ENCODE measurements around the gene GMDS. TPM values are rescaled to one million over a fixed set of nuclear protein-coding genes. Genes with fewer than 3 reads are reported as not detected.

The GMDS gene
- total RNA-seq, 2 experiments from 2014 or later, result 36.6 to 42.8 TPM

DNA sequence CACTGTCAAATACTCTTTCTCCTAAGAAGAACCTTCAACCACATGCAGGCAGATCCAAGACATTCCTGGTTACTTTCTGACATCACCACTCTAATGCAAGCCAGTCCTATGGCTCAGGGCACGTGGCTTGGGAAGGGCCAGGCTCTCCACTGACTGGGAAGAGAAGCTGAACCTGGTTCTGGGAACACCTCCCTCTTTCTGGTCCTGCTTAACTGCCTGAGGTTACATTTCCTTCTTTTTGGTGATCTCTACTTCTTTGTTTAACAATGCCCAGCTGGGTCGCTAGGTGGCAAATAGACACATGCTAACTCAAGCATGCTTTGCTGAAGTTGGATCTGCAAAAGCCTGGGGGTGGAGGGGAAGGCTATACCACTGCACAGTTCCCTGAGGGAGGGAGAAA lies 249.8 kb downstream of the GMDS start:
- ChIA-PET CTCF (interaction anchor here (0.6 to 0.8 kb wide), 2 partner anchors 10 to 262 kb away, joined by 3 read pairs; no protein-coding TSS in a partner anchor), POLR2A (no interaction called here)
- no peak for TF ChIP-seq CTCF (IDR thresholded peaks at IDR 0.05)
- H3K4me3 Mint-ChIP-seq, result no peak overlapping the region
- peaks cover 12% of the 10 kb centered on the region for H3K4me1 Mint-ChIP-seq (ENCODE audit: low read depth)
- peaks cover 13% of the 10 kb centered on the region for H3K36me3 Mint-ChIP-seq (ENCODE audit: low read depth)
- DNase-seq (no peak), ATAC-seq (no peak)
- intact Hi-C loops (cut with micrococcal nuclease), result no loop called here
- peaks cover 3% of the 10 kb centered on the region for H3K9me3 Mint-ChIP-seq
- no peak overlapping the region for H3K27ac Mint-ChIP-seq
- no peaks in the 10 kb centered on the region for H3K27me3 Mint-ChIP-seq

DNA sequence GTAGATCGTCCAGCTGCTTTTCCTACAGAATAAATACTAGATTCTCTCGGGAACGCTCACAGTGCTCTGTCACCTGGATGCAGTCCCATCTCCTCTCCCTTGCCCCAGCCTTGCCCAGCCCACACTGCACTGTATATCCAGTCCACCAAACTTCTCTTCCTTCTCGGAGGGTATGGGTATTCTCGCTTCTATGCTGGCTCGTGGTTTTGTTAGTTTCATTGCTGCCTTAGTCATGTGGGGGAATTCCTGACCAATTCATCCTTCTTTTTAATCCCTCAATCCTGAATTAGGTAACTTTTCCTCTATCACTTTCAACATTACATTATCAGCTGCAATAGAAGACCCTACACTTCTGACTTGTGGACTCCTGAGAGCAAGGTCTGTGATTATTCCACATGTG lies 252.4 kb downstream of the GMDS start:
- intact Hi-C loops (cut with micrococcal nuclease), result no loop called here
- DNase-seq, result no peak
- Mint-ChIP-seq H3K9me3 (peaks cover 3% of the 10 kb centered on the region), H3K27me3 (no peaks in the 10 kb centered on the region), H3K36me3 (ENCODE audit: low read depth) (peaks cover 13% of the 10 kb centered on the region), H3K4me1 (ENCODE audit: low read depth) (peaks cover 12% of the 10 kb centered on the region), H3K27ac (no peak overlapping the region), H3K4me3 (no peak overlapping the region)
- TF ChIP-seq CTCF (IDR thresholded peaks at IDR 0.05), result no peak
- CTCF ChIA-PET, result no interaction called here
- no peak for ATAC-seq
- POLR2A ChIA-PET, result no interaction called here

DNA sequence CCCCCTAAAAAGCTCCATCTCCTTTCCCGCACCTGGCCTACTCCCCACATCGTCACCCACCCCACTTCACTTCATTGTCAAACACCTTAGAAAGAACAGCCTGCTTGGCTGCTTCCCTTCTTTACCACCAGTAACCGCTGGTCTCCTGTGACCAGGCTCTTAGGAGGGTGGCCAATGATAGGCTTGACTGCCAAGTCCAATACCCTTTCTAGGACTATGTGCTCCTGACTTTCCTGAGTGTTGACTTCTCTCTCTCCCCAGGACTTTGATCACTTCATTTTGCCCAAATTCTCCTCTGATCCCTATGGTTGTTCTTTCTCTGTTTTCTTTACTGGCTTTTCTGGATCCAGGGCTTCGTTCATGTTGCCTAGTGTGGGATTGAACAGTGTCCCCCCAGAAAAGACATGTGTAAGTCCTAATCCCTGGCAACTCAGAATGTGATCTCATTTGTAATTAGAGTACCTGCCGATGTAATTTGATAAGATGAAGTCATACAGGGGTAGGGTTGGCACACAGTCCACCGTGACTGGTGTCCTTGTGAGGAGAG lies 254.0 kb downstream of the GMDS start:
- Mint-ChIP-seq H3K9me3 (no peaks in the 10 kb centered on the region), H3K27me3 (no peaks in the 10 kb centered on the region), H3K27ac (no peak overlapping the region), H3K4me1 (ENCODE audit: low read depth) (peaks cover 12% of the 10 kb centered on the region), H3K36me3 (ENCODE audit: low read depth) (peaks cover 11% of the 10 kb centered on the region), H3K4me3 (no peak overlapping the region)
- TF ChIP-seq CTCF (IDR thresholded peaks at IDR 0.05), result no peak
- CTCF ChIA-PET, result no interaction called here
- ATAC-seq, result no peak
- POLR2A ChIA-PET, result no interaction called here
- intact Hi-C loops (cut with micrococcal nuclease), result no loop called here
- DNase-seq, result no peak

DNA sequence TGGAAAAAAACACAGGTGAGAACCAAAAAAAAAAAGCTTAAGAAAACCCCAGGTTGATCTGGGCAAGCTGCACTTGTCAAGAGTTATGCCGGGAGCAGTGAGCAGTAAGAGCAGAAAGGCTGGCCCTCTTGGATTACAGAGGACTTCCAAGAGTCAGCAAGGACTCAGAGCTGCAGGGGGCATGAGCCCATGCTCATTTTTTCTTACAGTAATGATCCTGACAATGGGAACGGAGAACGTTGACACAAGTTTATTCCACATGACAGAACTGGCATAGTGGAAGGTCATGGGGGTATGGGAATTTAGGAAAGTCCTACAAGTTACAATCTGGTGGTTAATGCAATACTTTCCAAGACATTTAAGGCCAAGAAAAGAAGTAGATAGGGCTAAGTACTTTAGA lies 256.6 kb downstream of the GMDS start:
- peaks cover 9% of the 10 kb centered on the region for H3K9me3 Mint-ChIP-seq
- POLR2A ChIA-PET, result no interaction called here
- H3K27me3 Mint-ChIP-seq, result no peaks in the 10 kb centered on the region
- H3K27ac Mint-ChIP-seq, result no peak overlapping the region
- peaks cover 18% of the 10 kb centered on the region for H3K36me3 Mint-ChIP-seq (ENCODE audit: low read depth)
- DNase-seq (no peak), ATAC-seq (no peak)
- intact Hi-C loops (cut with micrococcal nuclease), result no loop called here
- H3K4me1 Mint-ChIP-seq (ENCODE audit: low read depth), result peaks cover 9% of the 10 kb centered on the region
- CTCF ChIA-PET, result interaction anchor here (1.1 kb wide), 1 partner anchor 18 kb away, joined by 3 read pairs; no protein-coding TSS in a partner anchor
- no peak overlapping the region for H3K4me3 Mint-ChIP-seq
- TF ChIP-seq CTCF (IDR thresholded peaks at IDR 0.05), result no peak

DNA sequence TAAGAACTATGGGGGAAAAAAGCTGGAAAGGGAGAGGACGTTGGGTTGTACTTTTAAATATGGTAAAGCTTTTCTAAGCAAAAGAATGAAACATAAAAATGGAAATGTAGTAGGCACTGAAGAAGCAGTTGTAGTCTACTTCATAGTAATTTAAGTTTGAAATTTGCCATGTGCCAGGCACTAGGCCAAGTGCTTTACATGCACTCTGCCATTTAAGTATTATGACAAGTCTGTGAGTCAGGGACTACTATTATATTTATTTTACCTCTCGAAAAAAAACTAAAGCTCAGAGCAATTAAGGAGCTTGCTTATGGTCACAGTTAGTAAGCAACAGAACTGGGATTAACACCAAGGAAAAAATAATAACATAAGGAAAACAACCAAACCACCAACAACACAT lies 257.8 kb downstream of the GMDS start:
- intact Hi-C loops (cut with micrococcal nuclease), result no loop called here
- Mint-ChIP-seq H3K4me1 (ENCODE audit: low read depth) (no peaks in the 10 kb centered on the region), H3K4me3 (no peak overlapping the region), H3K27ac (no peak overlapping the region), H3K9me3 (peaks cover 18% of the 10 kb centered on the region), H3K36me3 (ENCODE audit: low read depth) (peaks cover 24% of the 10 kb centered on the region), H3K27me3 (no peaks in the 10 kb centered on the region)
- ChIA-PET POLR2A (no interaction called here), CTCF (no interaction called here)
- TF ChIP-seq CTCF (IDR thresholded peaks at IDR 0.05), result no peak
- DNase-seq (no peak), ATAC-seq (no peak)
